Cardiac muscle cell (in vitro differentiated cells and primary cell): ENCODE data around the gene MEX3A. TPM values are rescaled to one million over a fixed set of nuclear protein-coding genes. Genes with fewer than 3 reads are reported as not detected.
"Not testable (repeated sequence)": the region's sequence is repeated elsewhere in the genome, so short reads cannot be mapped to it uniquely, and the experiment has no call there.

ENCODE experiments used
- DNase-seq, 2 donors: peaks; one replicate each; pipeline versions ENCODE4 v3.0.0 to v3.0.0-alpha.2; 2010 to 2017; ENCODE audit warnings: low read depth in 1 of 2, low spot score in 1 of 2
- H3K27ac ChIP-seq: fragments of 200-600 bp; sonication (generic); 2 replicates; pipeline ENCODE4 v1.5.1; 2016
- H3K27me3 ChIP-seq: fragments of 200-600 bp; sonication (generic); 2 replicates; pipeline ENCODE4 v1.6.0; 2016; ENCODE audit warnings: control low read depth
- H3K36me3 ChIP-seq: fragments of 200-600 bp; sonication (generic); 2 replicates; pipeline ENCODE4 v1.5.1; 2016; ENCODE audit warnings: control low read depth
- H3K4me1 ChIP-seq: fragments of 200-600 bp; sonication (generic); 2 replicates; pipeline ENCODE4 v1.8.1; 2017; ENCODE audit warnings: low read depth, mild to moderate bottlenecking, mixed run types
- H3K4me3 ChIP-seq: fragments of 200-600 bp; sonication (generic); 2 replicates; pipeline ENCODE4 v1.5.1; 2016; ENCODE audit warnings: mild to moderate bottlenecking
- H3K9me3 ChIP-seq: fragments of 200-600 bp; sonication (generic); 2 replicates; pipeline ENCODE4 v1.5.1; 2017; ENCODE audit warnings: low read depth, mild to moderate bottlenecking, control low read depth
- polyA plus RNA-seq: library from polyadenylated mRNA; unstranded; fragments of >200 nt; fragmentation: Nextera tagmentation; extraction: Ambion mirVana; gene quantifications from 2 replicates; pipeline ENCODE4 v1.2.1, GENCODE V29; 2016
- total RNA-seq: library from RNA; depleted of rRNA; stranded (reverse); fragments of >200 nt; gene quantifications from 2 replicates; pipeline ENCODE4 v1.2.3, GENCODE V29; 2016
- TF ChIP-seq, protein P1 (sequence below): IDR thresholded peaks from 2 replicates; pipeline ENCODE4 v1.5.1; 2012; ENCODE audit warnings: low read depth, mild to moderate bottlenecking, low read length

Gene MEX3A
- total and polyA plus RNA-seq, 2 experiments from 2014 or later, result 17.2 to 58.6 TPM

DNA sequence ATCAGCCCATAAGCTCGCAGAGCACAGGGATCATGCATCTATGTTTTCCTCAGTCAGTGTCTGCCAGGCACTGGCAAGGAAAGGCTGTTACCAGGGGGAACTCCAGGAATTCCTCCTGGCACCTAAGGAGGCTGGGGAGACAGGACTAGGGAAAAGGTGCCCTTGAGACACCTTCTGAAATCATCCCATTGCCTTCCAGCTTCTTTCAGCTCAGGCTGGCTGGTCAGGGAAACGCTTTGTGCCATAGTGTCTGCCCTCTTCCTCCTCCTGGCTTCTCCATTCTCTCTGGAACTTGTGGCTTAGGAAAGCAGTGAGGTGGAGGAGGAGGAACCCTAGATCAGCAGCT lies 46.0 kb upstream of the MEX3A start:
- Histone ChIP-seq H3K4me1 (peaks cover 59% of the 10 kb centered on the region), H3K27ac (peak overlapping the region; percentile 98), H3K4me3 (no peak overlapping the region), H3K9me3 (no peaks in the 10 kb centered on the region), H3K36me3 (peaks cover 19% of the 10 kb centered on the region), H3K27me3 (no peaks in the 10 kb centered on the region)
- DNase-seq, result no peak
- TF ChIP-seq, protein P1, sequence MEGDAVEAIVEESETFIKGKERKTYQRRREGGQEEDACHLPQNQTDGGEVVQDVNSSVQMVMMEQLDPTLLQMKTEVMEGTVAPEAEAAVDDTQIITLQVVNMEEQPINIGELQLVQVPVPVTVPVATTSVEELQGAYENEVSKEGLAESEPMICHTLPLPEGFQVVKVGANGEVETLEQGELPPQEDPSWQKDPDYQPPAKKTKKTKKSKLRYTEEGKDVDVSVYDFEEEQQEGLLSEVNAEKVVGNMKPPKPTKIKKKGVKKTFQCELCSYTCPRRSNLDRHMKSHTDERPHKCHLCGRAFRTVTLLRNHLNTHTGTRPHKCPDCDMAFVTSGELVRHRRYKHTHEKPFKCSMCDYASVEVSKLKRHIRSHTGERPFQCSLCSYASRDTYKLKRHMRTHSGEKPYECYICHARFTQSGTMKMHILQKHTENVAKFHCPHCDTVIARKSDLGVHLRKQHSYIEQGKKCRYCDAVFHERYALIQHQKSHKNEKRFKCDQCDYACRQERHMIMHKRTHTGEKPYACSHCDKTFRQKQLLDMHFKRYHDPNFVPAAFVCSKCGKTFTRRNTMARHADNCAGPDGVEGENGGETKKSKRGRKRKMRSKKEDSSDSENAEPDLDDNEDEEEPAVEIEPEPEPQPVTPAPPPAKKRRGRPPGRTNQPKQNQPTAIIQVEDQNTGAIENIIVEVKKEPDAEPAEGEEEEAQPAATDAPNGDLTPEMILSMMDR, result no peak

DNA sequence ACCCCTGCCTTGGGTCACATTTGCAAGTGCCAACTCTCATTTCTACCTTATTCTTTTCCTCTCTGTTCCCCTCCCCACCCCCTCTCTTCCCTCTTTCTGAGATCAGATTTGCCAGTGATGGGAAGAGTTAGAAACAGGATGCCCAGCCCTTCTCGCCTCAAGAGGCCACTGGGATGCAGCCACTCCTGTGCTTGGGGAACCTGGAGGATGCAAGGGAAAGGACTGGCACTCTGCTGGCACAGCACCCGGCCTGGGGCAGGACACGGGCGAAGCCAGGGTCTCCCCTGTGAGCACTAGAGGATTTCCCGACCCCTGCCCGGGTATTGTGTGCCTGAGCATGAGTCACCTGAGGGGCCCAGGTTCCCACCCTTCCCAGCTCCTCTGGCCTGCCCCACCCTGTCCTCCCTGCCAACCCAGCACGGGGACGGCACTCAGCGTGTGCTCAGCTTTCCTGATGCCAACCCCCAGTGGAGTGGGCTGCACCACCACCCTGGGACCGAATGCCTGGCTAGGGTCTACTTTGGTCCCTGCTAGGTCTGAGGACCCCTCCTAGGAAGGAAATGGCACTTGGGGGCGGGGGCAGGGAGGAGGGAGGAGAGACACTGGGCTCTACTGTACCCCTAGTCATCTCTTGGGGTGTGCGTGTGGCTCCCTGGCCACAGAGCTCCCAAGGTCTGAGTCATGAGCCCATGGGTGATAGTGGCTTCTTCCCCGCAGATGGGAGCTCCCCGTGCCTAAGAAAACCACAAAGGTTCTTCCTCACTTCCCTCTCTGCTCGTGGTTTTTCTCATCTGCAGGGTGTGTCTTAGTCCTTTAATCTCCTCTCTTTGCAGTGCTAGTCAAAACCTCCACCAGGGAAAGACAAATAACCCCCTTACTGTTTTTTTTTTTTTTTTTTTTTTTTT lies 44.6 kb upstream of the MEX3A start:
- H3K27me3 ChIP-seq, result no peaks in the 10 kb centered on the region
- DNase-seq, result peak in 1 of 2 donors; percentile 81
- H3K4me3 ChIP-seq, result no peak overlapping the region
- peaks cover 73% of the 10 kb centered on the region for H3K4me1 ChIP-seq
- peak overlapping the region; percentile 97 for H3K27ac ChIP-seq
- H3K9me3 ChIP-seq, result no peaks in the 10 kb centered on the region
- TF ChIP-seq, protein P1, result no peak
- H3K36me3 ChIP-seq, result peaks cover 12% of the 10 kb centered on the region

DNA sequence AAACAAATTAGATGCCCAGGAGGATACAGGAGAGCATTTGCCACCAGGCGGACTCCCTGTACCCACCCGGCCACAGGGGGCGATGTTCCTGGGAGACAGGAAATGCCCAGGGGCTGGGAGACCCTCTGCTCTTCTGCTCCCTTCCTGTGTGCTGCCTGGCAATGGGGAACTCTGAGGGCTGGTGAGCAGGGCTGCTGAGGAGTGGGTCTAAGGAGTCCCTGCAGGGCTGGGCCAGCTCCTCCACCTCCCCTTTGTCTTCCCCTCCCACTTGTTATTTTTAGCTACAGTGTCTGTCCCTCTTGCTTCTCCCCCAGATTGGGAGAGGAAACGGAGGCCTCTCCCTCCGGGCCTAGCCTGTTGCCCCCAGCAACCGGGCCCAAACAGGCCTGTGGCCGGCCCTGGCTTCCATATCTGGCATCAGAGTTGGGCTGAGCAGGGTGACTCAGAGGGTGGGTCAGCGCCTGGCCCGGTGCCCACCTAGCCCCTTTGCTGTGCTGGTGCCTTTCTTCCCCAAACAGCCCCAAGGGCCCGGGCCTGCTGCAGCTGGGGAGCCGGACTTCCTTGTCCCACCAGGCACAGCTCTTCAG lies 43.9 kb upstream of the MEX3A start:
- TF ChIP-seq, protein P1, result peak; percentile 54
- Histone ChIP-seq H3K4me3 (no peak overlapping the region), H3K27ac (peak overlapping the region; percentile 97), H3K36me3 (peaks cover 7% of the 10 kb centered on the region), H3K4me1 (peaks cover 80% of the 10 kb centered on the region), H3K9me3 (no peaks in the 10 kb centered on the region), H3K27me3 (no peaks in the 10 kb centered on the region)
- peak; percentile 86 to 98 for DNase-seq

DNA sequence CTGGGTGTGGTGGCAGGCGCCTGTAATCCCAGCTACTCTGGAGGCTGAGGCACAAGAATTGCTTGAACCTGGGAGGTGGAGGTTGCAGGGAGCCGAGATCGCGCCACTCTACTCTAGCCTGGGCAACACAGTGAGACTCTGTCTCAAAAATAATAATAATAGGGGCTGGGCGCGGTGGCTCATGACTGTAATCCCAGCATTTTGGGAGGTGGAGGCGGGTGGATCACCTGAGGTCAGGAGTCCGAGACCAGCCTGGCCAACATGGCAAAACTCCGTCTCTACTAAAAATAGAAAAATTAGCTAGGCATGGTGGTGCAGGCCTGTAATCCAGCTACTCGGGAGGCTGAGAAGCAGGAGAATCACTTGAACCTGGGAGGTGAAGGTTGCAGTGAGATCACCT lies 43.3 kb upstream of the MEX3A start:
- not testable (repeated sequence) for H3K9me3 ChIP-seq, H3K4me3 ChIP-seq, H3K27me3 ChIP-seq, H3K36me3 ChIP-seq, DNase-seq
- H3K4me1 ChIP-seq, result peaks cover 82% of the 10 kb centered on the region
- peak overlapping the region; percentile 97 for H3K27ac ChIP-seq

DNA sequence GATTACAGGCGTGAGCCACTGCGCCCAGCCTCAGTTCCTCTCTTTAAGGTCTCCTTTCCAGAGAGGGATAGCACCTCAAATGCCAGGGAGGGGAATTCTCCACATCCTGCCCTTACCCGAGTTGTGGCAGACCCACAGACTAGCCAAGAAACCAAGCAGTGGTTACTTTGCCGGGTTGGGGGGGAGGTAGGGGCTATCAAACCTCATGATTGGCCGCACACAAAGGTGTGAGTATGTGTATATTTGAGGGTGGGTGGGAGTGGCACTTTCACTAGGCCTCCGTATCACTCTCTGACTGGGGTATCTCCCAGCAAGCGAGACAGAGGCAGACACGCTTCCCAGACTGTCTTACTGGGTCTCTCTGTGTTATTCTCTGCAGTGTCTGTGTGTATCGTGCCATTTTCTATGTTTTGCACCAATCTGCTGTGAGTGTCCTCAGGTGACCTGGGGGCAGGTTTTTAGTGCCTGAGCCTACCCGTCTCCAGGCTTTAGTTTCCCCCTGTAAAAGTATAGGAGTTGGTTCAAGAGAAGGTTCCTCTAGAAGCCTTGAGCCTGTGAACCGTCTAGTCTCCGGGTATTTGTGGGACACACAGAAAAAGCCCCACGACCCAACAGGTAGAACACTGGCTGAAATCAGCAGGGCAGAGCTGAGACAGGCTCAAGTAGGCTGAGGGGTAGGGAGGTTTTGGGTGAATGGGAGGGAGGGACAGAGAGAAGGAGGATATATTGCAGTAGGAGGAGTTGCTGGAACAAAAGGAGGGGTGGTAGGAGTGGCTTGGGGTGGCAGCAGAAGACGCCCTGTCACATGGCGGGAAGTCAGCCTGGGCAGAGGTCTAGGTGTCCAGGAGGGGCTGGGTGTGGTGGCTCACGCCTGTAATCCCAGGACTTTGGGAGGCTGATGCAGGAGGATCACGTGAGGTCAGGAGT lies 42.6 kb upstream of the MEX3A start:
- peak overlapping the region; percentile 97 for H3K27ac ChIP-seq
- no peaks in the 10 kb centered on the region for H3K36me3 ChIP-seq
- H3K4me3 ChIP-seq, result no peak overlapping the region
- no peaks in the 10 kb centered on the region for H3K27me3 ChIP-seq
- peaks cover 83% of the 10 kb centered on the region for H3K4me1 ChIP-seq
- no peaks in the 10 kb centered on the region for H3K9me3 ChIP-seq
- TF ChIP-seq, protein P1, result no peak
- no peak for DNase-seq
